Astrocyte (in vitro differentiated cells and primary cell): ENCODE results near the gene INO80B. TPM values are rescaled to one million over a fixed set of nuclear protein-coding genes. Genes with fewer than 3 reads are reported as not detected.

Experiments
- DNase-seq: peaks from one replicate; pipeline ENCODE4 v3.0.0-alpha.2; 2010; ENCODE audit warnings: low read depth
- FAIRE-seq: peaks from 2 replicates; lab custom pipeline; 2011; peaks lifted over from hg19 to GRCh38; lab: Jason Lieb, UNC
- H2AFZ ChIP-seq: 2 replicates; pipeline ENCODE4 v1.6.0; 2012; ENCODE audit warnings: low read depth, low read length, inconsistent platforms
- H3K27ac ChIP-seq: 2 replicates; pipeline ENCODE4 v1.5.1; 2011; ENCODE audit warnings: low read depth, low read length, inconsistent platforms
- H3K27me3 ChIP-seq: 2 replicates; pipeline ENCODE4 v1.6.0; 2011; ENCODE audit warnings: low read length, inconsistent platforms; ENCODE audit not compliant: insufficient read depth
- H3K36me3 ChIP-seq: 2 replicates; pipeline ENCODE4 v1.5.1; 2011; ENCODE audit warnings: low read length, inconsistent platforms; ENCODE audit not compliant: insufficient read depth
- H3K4me1 ChIP-seq: 2 replicates; pipeline ENCODE4 v1.5.1; 2011; ENCODE audit warnings: low read length, inconsistent platforms; ENCODE audit not compliant: insufficient read depth
- H3K4me2 ChIP-seq: 2 replicates; pipeline ENCODE4 v1.6.0; 2012; ENCODE audit warnings: low read length, inconsistent platforms
- H3K4me3 ChIP-seq: 2 replicates; pipeline ENCODE4 v1.5.1; 2011; ENCODE audit warnings: low read depth, mild to moderate bottlenecking, low read length, inconsistent platforms; ENCODE audit not compliant: insufficient read depth
- H3K79me2 ChIP-seq: 2 replicates; pipeline ENCODE4 v1.6.0; 2012; ENCODE audit warnings: mild to moderate bottlenecking, low read length, inconsistent platforms; ENCODE audit not compliant: insufficient read depth
- H3K9ac ChIP-seq: 2 replicates; pipeline ENCODE4 v1.6.0; 2012; ENCODE audit warnings: mild to moderate bottlenecking, low read length, inconsistent platforms
- H3K9me3 ChIP-seq: 2 replicates; pipeline ENCODE4 v1.5.1; 2012; ENCODE audit warnings: low read depth, mild to moderate bottlenecking, low read length, inconsistent platforms; ENCODE audit not compliant: insufficient read depth
- H4K20me1 ChIP-seq: 2 replicates; pipeline ENCODE4 v1.6.0; 2012; ENCODE audit warnings: low read length, inconsistent platforms; ENCODE audit not compliant: insufficient read depth
- H3K27ac Mint-ChIP-seq: one replicate; pipeline ENCODE4 v1.8.0; 2021; ENCODE audit warnings: mild to moderate bottlenecking, mixed read lengths; ENCODE audit not compliant: unreplicated experiment
- H3K27me3 Mint-ChIP-seq: one replicate; pipeline ENCODE4 v1.8.0; 2021; ENCODE audit warnings: low read depth, mixed read lengths; ENCODE audit not compliant: unreplicated experiment
- H3K36me3 Mint-ChIP-seq: one replicate; pipeline ENCODE4 v1.8.0; 2021; ENCODE audit warnings: low read depth, mixed read lengths; ENCODE audit not compliant: unreplicated experiment
- H3K4me1 Mint-ChIP-seq: one replicate; pipeline ENCODE4 v1.8.0; 2021; ENCODE audit warnings: low read depth, mixed read lengths; ENCODE audit not compliant: unreplicated experiment
- H3K4me3 Mint-ChIP-seq: one replicate; pipeline ENCODE4 v1.8.0; 2021; ENCODE audit warnings: mild to moderate bottlenecking, moderate library complexity, mixed read lengths; ENCODE audit not compliant: unreplicated experiment
- H3K9me3 Mint-ChIP-seq: one replicate; pipeline ENCODE4 v1.8.0; 2021; ENCODE audit warnings: mild to moderate bottlenecking, mixed read lengths; ENCODE audit not compliant: unreplicated experiment
- CTCF ChIP-seq: IDR thresholded peaks from 2 replicates; pipeline ENCODE4 v1.5.1; 2011; ENCODE audit warnings: low read depth, mild to moderate bottlenecking, inconsistent platforms, low read length, moderate library complexity; ENCODE audit not compliant: insufficient read depth
- EZH2 ChIP-seq: IDR thresholded peaks from 2 replicates; pipeline ENCODE4 v1.6.1; 2012; ENCODE audit warnings: mild to moderate bottlenecking, low read length, inconsistent platforms; ENCODE audit not compliant: insufficient read depth
- total RNA-seq: library from RNA; stranded (reverse); gene quantifications from 2 replicates; pipeline ENCODE4 v1.2.1, GENCODE V29; 2021

The INO80B gene
- total RNA-seq, 1 donor from 2014 or later, result 19.2 TPM

DNA sequence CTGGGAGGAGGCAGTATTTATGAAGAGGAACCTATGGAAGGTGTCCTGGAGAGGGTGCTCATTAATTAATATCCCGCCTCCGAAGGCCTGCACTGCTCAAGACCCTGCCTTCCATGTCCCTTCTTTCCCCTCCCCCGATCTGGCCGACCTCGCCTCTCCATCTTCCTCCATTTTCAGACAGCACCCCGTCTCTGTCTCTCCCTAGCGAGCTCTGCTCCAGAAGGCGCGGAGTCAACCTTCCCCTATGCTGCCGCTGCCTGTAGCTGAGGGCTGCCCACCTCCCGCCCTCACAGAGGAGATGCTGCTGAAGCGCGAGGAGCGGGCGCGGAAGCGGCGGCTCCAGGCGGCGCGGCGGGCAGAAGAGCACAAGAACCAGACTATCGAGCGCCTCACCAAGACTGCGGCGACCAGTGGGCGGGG lies 2.3 kb downstream of the INO80B start:
- H2AFZ ChIP-seq, result peak overlapping the region; percentile 84
- Mint-ChIP-seq H3K36me3 (no peaks in the 10 kb centered on the region), H3K4me3 (peak overlapping the region; percentile 91), H3K27ac (peak overlapping the region; percentile 89), H3K27me3 (peaks cover 4% of the 10 kb centered on the region), H3K9me3 (no peaks in the 10 kb centered on the region), H3K4me1 (peaks cover 21% of the 10 kb centered on the region)
- H3K9ac ChIP-seq, result peak overlapping the region; percentile 71
- peaks cover 5% of the 10 kb centered on the region for H4K20me1 ChIP-seq
- no peaks in the 10 kb centered on the region for H3K9me3 ChIP-seq
- H3K27me3 ChIP-seq, result no peaks in the 10 kb centered on the region
- H3K4me1 ChIP-seq, result peaks cover 13% of the 10 kb centered on the region
- H3K4me2 ChIP-seq, result peak overlapping the region; percentile 95
- H3K79me2 ChIP-seq, result peaks cover 24% of the 10 kb centered on the region
- TF ChIP-seq CTCF (no peak), EZH2 (no peak)
- no peak for DNase-seq
- no peak for FAIRE-seq
- peak overlapping the region; percentile 81 for H3K4me3 ChIP-seq
- H3K27ac ChIP-seq, result peak overlapping the region; percentile 33
- H3K36me3 ChIP-seq, result no peaks in the 10 kb centered on the region

- peak overlapping the region; percentile 81 for H3K4me3 ChIP-seq
- DNase-seq (no peak), FAIRE-seq (no peak)
- H3K27me3 Mint-ChIP-seq, result peaks cover 4% of the 10 kb centered on the region
- peaks cover 29% of the 10 kb centered on the region for H3K79me2 ChIP-seq
- no peak for TF ChIP-seq EZH2
- TF ChIP-seq CTCF, result no peak
- H3K9ac ChIP-seq, result peak overlapping the region; percentile 87
- H3K27ac Mint-ChIP-seq, result peak overlapping the region; percentile 93
- peaks cover 13% of the 10 kb centered on the region for H3K4me1 ChIP-seq
- peaks cover 9% of the 10 kb centered on the region for H4K20me1 ChIP-seq
- peak overlapping the region; percentile 95 for H3K4me2 ChIP-seq
- H3K9me3 ChIP-seq, result no peaks in the 10 kb centered on the region
- H3K27ac ChIP-seq, result peak overlapping the region; percentile 66
- H3K36me3 ChIP-seq, result no peaks in the 10 kb centered on the region
- peak overlapping the region; percentile 84 for H2AFZ ChIP-seq
- H3K36me3 Mint-ChIP-seq, result no peaks in the 10 kb centered on the region
- no peaks in the 10 kb centered on the region for H3K27me3 ChIP-seq
- peak overlapping the region; percentile 98 for H3K4me3 Mint-ChIP-seq
- no peaks in the 10 kb centered on the region for H3K9me3 Mint-ChIP-seq
- peaks cover 21% of the 10 kb centered on the region for H3K4me1 Mint-ChIP-seq
These were observed 2.8 kb downstream of the INO80B start for GRCh38 chr2:74457549-74458131.
